Hepatocyte (in vitro differentiated cells): ENCODE results near the gene KMT2D.

Experiments used
- EZH2 ChIP-seq: fragments of 200-600 bp; sonication (generic); IDR thresholded peaks from 2 replicates; pipeline ENCODE4 v1.6.1; 2016; ENCODE audit warnings: antibody characterized with exemption, mild to moderate bottlenecking, borderline replicate concordance
- EZH2phosphoT487 ChIP-seq: fragments of 200-600 bp; sonication (generic); IDR thresholded peaks from one replicate; pipeline ENCODE4 v1.6.1; 2018; ENCODE audit warnings: antibody characterized with exemption, mild to moderate bottlenecking, low read depth, moderate library complexity; ENCODE audit not compliant: unreplicated experiment, severe bottlenecking
- TF ChIP-seq, protein P1 (sequence below): fragments of 200-600 bp; sonication (generic); IDR thresholded peaks from 2 replicates; pipeline ENCODE4 v1.5.1; 2016; ENCODE audit warnings: antibody characterized with exemption, mild to moderate bottlenecking; ENCODE audit not compliant: poor library complexity

DNA sequence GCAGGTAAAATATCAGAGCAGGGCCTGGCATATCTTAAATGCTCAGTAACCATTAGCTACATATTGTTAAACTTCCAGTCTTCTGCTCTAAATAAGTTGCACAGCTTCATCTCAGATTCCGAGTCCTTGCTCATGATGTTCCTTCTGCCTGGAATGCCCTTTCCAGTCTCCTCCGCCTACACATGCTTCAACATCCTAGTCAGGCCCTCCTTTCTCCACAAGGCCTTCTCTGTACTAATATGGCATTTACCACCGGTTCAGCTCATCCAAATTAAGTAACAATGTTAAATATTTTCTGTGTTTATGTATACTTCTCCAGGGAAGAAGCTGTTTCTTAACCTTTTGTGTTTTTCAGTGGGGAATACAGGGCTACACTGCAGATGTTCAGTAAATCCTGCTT, 25.5 kb upstream of the KMT2D start:
- TF ChIP-seq, protein P1, sequence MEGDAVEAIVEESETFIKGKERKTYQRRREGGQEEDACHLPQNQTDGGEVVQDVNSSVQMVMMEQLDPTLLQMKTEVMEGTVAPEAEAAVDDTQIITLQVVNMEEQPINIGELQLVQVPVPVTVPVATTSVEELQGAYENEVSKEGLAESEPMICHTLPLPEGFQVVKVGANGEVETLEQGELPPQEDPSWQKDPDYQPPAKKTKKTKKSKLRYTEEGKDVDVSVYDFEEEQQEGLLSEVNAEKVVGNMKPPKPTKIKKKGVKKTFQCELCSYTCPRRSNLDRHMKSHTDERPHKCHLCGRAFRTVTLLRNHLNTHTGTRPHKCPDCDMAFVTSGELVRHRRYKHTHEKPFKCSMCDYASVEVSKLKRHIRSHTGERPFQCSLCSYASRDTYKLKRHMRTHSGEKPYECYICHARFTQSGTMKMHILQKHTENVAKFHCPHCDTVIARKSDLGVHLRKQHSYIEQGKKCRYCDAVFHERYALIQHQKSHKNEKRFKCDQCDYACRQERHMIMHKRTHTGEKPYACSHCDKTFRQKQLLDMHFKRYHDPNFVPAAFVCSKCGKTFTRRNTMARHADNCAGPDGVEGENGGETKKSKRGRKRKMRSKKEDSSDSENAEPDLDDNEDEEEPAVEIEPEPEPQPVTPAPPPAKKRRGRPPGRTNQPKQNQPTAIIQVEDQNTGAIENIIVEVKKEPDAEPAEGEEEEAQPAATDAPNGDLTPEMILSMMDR: no peak
- no peak for TF ChIP-seq EZH2phosphoT487
- TF ChIP-seq EZH2: no peak
